ENCODE results near the gene DDX54. TPM values are rescaled to one million over a fixed set of nuclear protein-coding genes. Genes with fewer than 3 reads are reported as not detected.

Gene DDX54
- total and polyA plus RNA-seq, 4 donors: 17.9 to 75.3 (median 51.9) TPM

DNA sequence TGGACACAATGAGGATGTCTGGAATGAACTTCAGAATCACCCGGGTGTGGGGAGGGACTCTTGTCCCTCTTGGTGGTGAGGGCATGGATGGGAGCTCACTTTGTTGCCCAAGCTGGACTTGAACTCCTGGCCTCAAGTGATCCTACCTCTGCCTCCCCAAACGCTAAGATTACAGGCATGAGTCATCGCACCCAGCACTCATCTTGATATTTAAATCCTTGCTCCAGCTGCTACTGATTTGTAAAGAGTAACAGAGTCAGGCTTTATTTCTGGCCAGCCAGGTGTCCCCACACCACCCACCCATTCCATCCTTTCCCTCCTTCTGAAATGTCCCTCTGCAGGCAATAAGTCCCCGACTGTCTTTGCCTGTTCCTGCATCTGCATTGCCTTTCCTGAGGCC is 4.9 kb downstream of the DDX54 start:
- ATAC-seq (ENCODE audit: insufficient read depth, low FRiP score) (no peak), DNase-seq (no peak)
- Histone ChIP-seq H3K4me3 (no peak overlapping the region), H3K9ac (ENCODE audit: insufficient read depth in 1 of 2, low read length in 2 of 2) (no peak overlapping the region), H3K9me3 (ENCODE audit: control insufficient read depth in 4 of 4, insufficient read depth in 3 of 4, low read length in 3 of 4) (peaks cover 0 to 6% (median 5%) of the 10 kb centered on the region in 4 donors), H3K27ac (ENCODE audit: low read depth in 1 of 2, low read length in 1 of 2) (no peak overlapping the region), H3K27me3 (ENCODE audit: control insufficient read depth in 3 of 3, insufficient read depth in 3 of 3, low read length in 2 of 3) (no peaks in the 10 kb centered on the region), H3K36me3 (ENCODE audit: control insufficient read depth in 4 of 4, insufficient read depth in 4 of 4, low read length in 4 of 4) (peaks cover 14 to 40% (median 32%) of the 10 kb centered on the region in 4 donors), H3K4me1 (ENCODE audit: control insufficient read depth in 5 of 5, insufficient read depth in 5 of 5, low read length in 5 of 5) (peaks cover 0 to 5% (median 3%) of the 10 kb centered on the region in 5 donors)
- TF ChIP-seq, protein P1, sequence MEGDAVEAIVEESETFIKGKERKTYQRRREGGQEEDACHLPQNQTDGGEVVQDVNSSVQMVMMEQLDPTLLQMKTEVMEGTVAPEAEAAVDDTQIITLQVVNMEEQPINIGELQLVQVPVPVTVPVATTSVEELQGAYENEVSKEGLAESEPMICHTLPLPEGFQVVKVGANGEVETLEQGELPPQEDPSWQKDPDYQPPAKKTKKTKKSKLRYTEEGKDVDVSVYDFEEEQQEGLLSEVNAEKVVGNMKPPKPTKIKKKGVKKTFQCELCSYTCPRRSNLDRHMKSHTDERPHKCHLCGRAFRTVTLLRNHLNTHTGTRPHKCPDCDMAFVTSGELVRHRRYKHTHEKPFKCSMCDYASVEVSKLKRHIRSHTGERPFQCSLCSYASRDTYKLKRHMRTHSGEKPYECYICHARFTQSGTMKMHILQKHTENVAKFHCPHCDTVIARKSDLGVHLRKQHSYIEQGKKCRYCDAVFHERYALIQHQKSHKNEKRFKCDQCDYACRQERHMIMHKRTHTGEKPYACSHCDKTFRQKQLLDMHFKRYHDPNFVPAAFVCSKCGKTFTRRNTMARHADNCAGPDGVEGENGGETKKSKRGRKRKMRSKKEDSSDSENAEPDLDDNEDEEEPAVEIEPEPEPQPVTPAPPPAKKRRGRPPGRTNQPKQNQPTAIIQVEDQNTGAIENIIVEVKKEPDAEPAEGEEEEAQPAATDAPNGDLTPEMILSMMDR (IDR thresholded peaks at IDR 0.05; ENCODE audit: control extremely low read depth, extremely low read depth): no peak
- 80 to 86% methylated on average over 4 of the region's 4 CpGs for WGBS, 2 donors

DNA sequence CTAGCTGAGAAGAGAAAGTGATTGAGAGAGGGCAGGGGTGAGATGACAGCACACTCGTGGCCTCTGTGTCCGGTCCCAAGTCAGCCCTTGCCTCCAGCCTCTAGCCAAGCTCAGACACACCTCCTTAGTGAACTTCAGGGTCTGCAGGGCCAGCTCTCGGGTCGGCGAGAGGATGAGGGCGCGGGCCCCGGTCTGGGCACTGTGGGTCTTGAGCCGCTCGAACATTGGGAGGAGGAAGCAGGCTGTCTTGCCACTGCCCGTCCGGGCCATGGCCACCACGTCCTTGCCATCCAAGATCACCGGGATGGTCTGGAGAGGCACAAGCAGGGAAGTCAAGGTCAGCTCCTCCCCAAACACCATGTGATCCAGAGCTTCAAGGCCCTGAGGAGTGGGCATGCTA is 6.3 kb downstream of the DDX54 start:
- Histone ChIP-seq H3K27me3 (ENCODE audit: control insufficient read depth in 3 of 3, insufficient read depth in 3 of 3, low read length in 2 of 3) (no peaks in the 10 kb centered on the region), H3K4me3 (no peak overlapping the region), H3K27ac (ENCODE audit: low read depth in 1 of 2, low read length in 1 of 2) (no peak overlapping the region), H3K9ac (ENCODE audit: insufficient read depth in 1 of 2, low read length in 2 of 2) (no peak overlapping the region), H3K4me1 (ENCODE audit: control insufficient read depth in 5 of 5, insufficient read depth in 5 of 5, low read length in 5 of 5) (no peaks in the 10 kb centered on the region), H3K36me3 (ENCODE audit: control insufficient read depth in 4 of 4, insufficient read depth in 4 of 4, low read length in 4 of 4) (peaks cover 14 to 47% (median 37%) of the 10 kb centered on the region in 4 donors), H3K9me3 (ENCODE audit: control insufficient read depth in 4 of 4, insufficient read depth in 3 of 4, low read length in 3 of 4) (peaks cover 0 to 6% (median 6%) of the 10 kb centered on the region in 4 donors)
- TF ChIP-seq, protein P1 (IDR thresholded peaks at IDR 0.05; ENCODE audit: control extremely low read depth, extremely low read depth): no peak
- no peak for ATAC-seq (ENCODE audit: insufficient read depth, low FRiP score)
- no peak for DNase-seq
- WGBS, 2 donors: 95 to 96% methylated on average over 14 of the region's 14 CpGs

DNA sequence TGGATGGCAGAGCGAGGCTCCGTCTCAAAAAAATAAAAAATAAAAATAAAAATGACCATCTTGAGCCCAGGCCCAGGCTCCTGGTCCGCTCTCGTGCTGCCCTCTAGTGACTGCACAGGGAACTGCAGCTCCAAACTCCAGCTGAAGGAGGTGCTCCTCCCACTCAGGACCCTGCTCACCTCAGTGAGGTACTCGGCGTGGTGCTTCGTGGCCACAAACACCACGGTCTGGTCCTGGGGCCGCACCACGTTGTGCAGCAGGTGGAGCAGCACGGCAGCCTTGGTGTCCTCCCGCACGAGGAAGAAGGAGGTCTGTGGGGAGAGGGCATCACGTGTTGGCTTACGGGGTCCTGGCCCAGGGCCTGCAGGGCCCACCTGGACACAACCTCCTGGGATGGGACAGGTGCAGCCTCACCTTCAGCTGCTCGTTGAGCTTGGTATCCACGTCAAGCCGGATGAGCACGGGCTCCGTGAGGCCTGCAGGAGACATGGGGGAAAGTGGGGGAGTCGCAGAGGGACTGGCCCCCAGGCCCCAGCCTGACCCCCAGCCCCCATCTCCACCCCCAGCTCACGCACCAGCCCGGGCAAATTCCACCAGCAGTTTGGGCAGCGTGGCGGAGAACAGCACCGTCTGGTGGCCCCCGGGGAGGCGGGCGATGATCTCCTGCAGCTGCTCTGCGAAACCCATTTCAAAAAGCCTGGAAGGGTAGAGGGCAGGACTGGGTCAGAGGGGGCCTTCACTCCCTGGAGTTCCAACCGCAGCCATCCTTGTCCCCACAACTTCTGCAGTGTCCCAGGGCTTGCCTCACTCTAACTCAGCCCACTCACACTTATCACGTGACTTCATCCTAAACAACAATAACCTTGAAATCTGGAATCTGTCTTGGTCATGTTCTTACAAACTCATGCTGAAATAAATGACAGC is 10.6 kb downstream of the DDX54 start:
- Histone ChIP-seq H3K36me3 (ENCODE audit: control insufficient read depth in 4 of 4, insufficient read depth in 4 of 4, low read length in 4 of 4) (peaks cover 45 to 66% (median 61%) of the 10 kb centered on the region in 4 donors), H3K27me3 (ENCODE audit: control insufficient read depth in 3 of 3, insufficient read depth in 3 of 3, low read length in 2 of 3) (no peaks in the 10 kb centered on the region), H3K9ac (ENCODE audit: insufficient read depth in 1 of 2, low read length in 2 of 2) (no peak overlapping the region), H3K9me3 (ENCODE audit: control insufficient read depth in 4 of 4, insufficient read depth in 3 of 4, low read length in 3 of 4) (peaks cover 0 to 6% (median 6%) of the 10 kb centered on the region in 4 donors), H3K27ac (ENCODE audit: low read depth in 1 of 2, low read length in 1 of 2) (no peak overlapping the region), H3K4me3 (no peak overlapping the region), H3K4me1 (ENCODE audit: control insufficient read depth in 5 of 5, insufficient read depth in 5 of 5, low read length in 5 of 5) (no peaks in the 10 kb centered on the region)
- ATAC-seq (ENCODE audit: insufficient read depth, low FRiP score): peak; percentile 61
- 58 to 67% methylated on average over 32 of the region's 32 CpGs for WGBS, 2 donors
- peak; percentile 64 to 74 (median 65) for DNase-seq
- TF ChIP-seq, protein P1 (IDR thresholded peaks at IDR 0.05; ENCODE audit: control extremely low read depth, extremely low read depth): peak; percentile 84

Data from lung (tissue), 12 donors.